ENCODE data around the gene HS2ST1.
"Not testable (repeated sequence)": the region's sequence is repeated elsewhere in the genome, so short reads cannot be mapped to it uniquely, and the experiment has no call there.

HS2ST1 gene

GRCh38 chr1:86875722-86876121 lies 38.7 kb upstream of the HS2ST1 start:
- Histone ChIP-seq H3K27ac (ENCODE audit: low read depth, low read length, poor library complexity, severe bottlenecking) (no peak overlapping the region), H3K4me3 (ENCODE audit: low read depth, low read length, poor library complexity, severe bottlenecking) (no peak overlapping the region), H3K79me2 (ENCODE audit: insufficient read depth, low read length) (no peaks in the 10 kb centered on the region), H3K9me2 (ENCODE audit: low read depth, low read length) (no peaks in the 10 kb centered on the region), H3K9me3 (ENCODE audit: low read length) (no peaks in the 10 kb centered on the region), H3F3A (ENCODE audit: insufficient read depth, low read length) (no peaks in the 10 kb centered on the region), H3K9ac (ENCODE audit: low read length) (no peak overlapping the region), H3K36me3 (ENCODE audit: insufficient read depth, low read length) (peaks cover 45% of the 10 kb centered on the region), H3K27me3 (ENCODE audit: insufficient read depth, low read length) (no peaks in the 10 kb centered on the region), H4K20me1 (ENCODE audit: insufficient read depth, low read length) (no peaks in the 10 kb centered on the region), H3K4me1 (ENCODE audit: insufficient read depth, low read length, severe bottlenecking) (no peaks in the 10 kb centered on the region), H2AFZ (ENCODE audit: low read length) (no peak overlapping the region), H3K4me2 (ENCODE audit: low read length) (no peak overlapping the region)
- TF ChIP-seq EZH2 (IDR thresholded peaks at IDR 0.05; ENCODE audit: borderline replicate concordance, low read length) (no peak), CTCF (IDR thresholded peaks at IDR 0.05; ENCODE audit: low read length) (no peak)

- H3K36me3 ChIP-seq (ENCODE audit: insufficient read depth, low read length), result peaks cover 27% of the 10 kb centered on the region
- H3K4me3 ChIP-seq (ENCODE audit: low read depth, low read length, poor library complexity, severe bottlenecking), result no peak overlapping the region
- no peaks in the 10 kb centered on the region for H3K9me3 ChIP-seq (ENCODE audit: low read length)
- H3F3A ChIP-seq (ENCODE audit: insufficient read depth, low read length), result no peaks in the 10 kb centered on the region; the same call in 1 of the 2 replicates
- peaks cover 6% of the 10 kb centered on the region for H3K4me1 ChIP-seq (ENCODE audit: insufficient read depth, low read length, severe bottlenecking)
- no peak overlapping the region for H3K9ac ChIP-seq (ENCODE audit: low read length)
- no peak overlapping the region for H3K4me2 ChIP-seq (ENCODE audit: low read length)
- peaks cover 20% of the 10 kb centered on the region for H3K79me2 ChIP-seq (ENCODE audit: insufficient read depth, low read length)
- TF ChIP-seq EZH2 (IDR thresholded peaks at IDR 0.05; ENCODE audit: borderline replicate concordance, low read length) (no peak), CTCF (IDR thresholded peaks at IDR 0.05; ENCODE audit: low read length) (no peak)
- no peaks in the 10 kb centered on the region for H3K27me3 ChIP-seq (ENCODE audit: insufficient read depth, low read length)
- no peak overlapping the region for H2AFZ ChIP-seq (ENCODE audit: low read length)
- no peak overlapping the region for H3K27ac ChIP-seq (ENCODE audit: low read depth, low read length, poor library complexity, severe bottlenecking)
- H4K20me1 ChIP-seq (ENCODE audit: insufficient read depth, low read length), result no peaks in the 10 kb centered on the region
- no peaks in the 10 kb centered on the region for H3K9me2 ChIP-seq (ENCODE audit: low read depth, low read length)
Observed at GRCh38 chr1:86887479-86888162, 26.8 kb upstream of the HS2ST1 start.

- peaks cover 21% of the 10 kb centered on the region for H3K79me2 ChIP-seq (ENCODE audit: insufficient read depth, low read length)
- H3K9ac ChIP-seq (ENCODE audit: low read length), result no peak overlapping the region
- no peak overlapping the region for H2AFZ ChIP-seq (ENCODE audit: low read length)
- H3K9me2 ChIP-seq (ENCODE audit: low read depth, low read length), result no peaks in the 10 kb centered on the region
- no peak overlapping the region for H3K27ac ChIP-seq (ENCODE audit: low read depth, low read length, poor library complexity, severe bottlenecking)
- H3K9me3 ChIP-seq (ENCODE audit: low read length), result no peaks in the 10 kb centered on the region
- H3F3A ChIP-seq (ENCODE audit: insufficient read depth, low read length), result no peaks in the 10 kb centered on the region; the same call in 1 of the 2 replicates
- H3K4me1 ChIP-seq (ENCODE audit: insufficient read depth, low read length, severe bottlenecking), result peaks cover 6% of the 10 kb centered on the region
- no peak overlapping the region for H3K4me2 ChIP-seq (ENCODE audit: low read length)
- H3K27me3 ChIP-seq (ENCODE audit: insufficient read depth, low read length), result no peaks in the 10 kb centered on the region
- no peak for TF ChIP-seq CTCF (IDR thresholded peaks at IDR 0.05; ENCODE audit: low read length)
- no peak for TF ChIP-seq EZH2 (IDR thresholded peaks at IDR 0.05; ENCODE audit: borderline replicate concordance, low read length)
- H4K20me1 ChIP-seq (ENCODE audit: insufficient read depth, low read length), result no peaks in the 10 kb centered on the region
- H3K36me3 ChIP-seq (ENCODE audit: insufficient read depth, low read length), result peaks cover 31% of the 10 kb centered on the region
- no peak overlapping the region for H3K4me3 ChIP-seq (ENCODE audit: low read depth, low read length, poor library complexity, severe bottlenecking)
Observed at GRCh38 chr1:86888327-86888726, 26.1 kb upstream of the HS2ST1 start.

DNA sequence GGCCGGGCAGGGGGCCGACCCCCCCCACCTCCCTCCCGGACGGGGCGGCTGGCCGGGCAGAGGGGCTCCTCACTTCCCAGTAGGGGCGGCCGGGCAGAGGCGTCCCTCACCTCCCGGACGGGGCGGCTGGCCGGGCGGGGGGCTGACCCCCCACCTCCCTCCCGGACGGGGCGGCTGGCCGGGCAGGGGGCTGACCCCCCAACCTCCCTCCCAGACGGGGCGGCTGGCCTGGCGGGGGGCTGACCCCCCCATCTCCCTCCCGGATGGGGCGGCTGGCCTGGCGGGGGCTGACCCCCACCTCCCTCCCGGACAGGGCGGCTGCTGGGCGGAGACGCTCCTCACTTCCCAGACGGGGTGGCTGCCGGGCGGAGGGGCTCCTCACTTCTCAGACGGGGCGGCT lies 15.0 kb upstream of the HS2ST1 start:
- H3K4me3 ChIP-seq (ENCODE audit: low read depth, low read length, poor library complexity, severe bottlenecking); H3K9me2 ChIP-seq (ENCODE audit: low read depth, low read length); H3F3A ChIP-seq (ENCODE audit: insufficient read depth, low read length); H4K20me1 ChIP-seq (ENCODE audit: insufficient read depth, low read length); H2AFZ ChIP-seq (ENCODE audit: low read length); H3K27me3 ChIP-seq (ENCODE audit: insufficient read depth, low read length); H3K27ac ChIP-seq (ENCODE audit: low read depth, low read length, poor library complexity, severe bottlenecking); H3K4me1 ChIP-seq (ENCODE audit: insufficient read depth, low read length, severe bottlenecking); H3K4me2 ChIP-seq (ENCODE audit: low read length); H3K9me3 ChIP-seq (ENCODE audit: low read length); H3K9ac ChIP-seq (ENCODE audit: low read length): not testable (repeated sequence)
- Histone ChIP-seq H3K79me2 (ENCODE audit: insufficient read depth, low read length) (peaks cover 48% of the 10 kb centered on the region), H3K36me3 (ENCODE audit: insufficient read depth, low read length) (peaks cover 57% of the 10 kb centered on the region)

Data from OCI-LY1 (cell line).